Colonic mucosa (tissue), 4 donors: ENCODE data around the gene PARD3B. TPM values are rescaled to one million over a fixed set of nuclear protein-coding genes. Genes with fewer than 3 reads are reported as not detected.

Experiments
- DNase-seq: peaks from one replicate; pipeline ENCODE4 v3.0.0-alpha.2; 2020
- H3K27ac ChIP-seq: fragments of 200-600 bp; one replicate; pipeline ENCODE4 v1.8.0; 2021
- H3K27me3 ChIP-seq: fragments of 200-600 bp; one replicate; pipeline ENCODE4 v1.8.0; 2021
- H3K36me3 ChIP-seq: fragments of 200-600 bp; one replicate; pipeline ENCODE4 v1.8.0; 2021
- H3K4me1 ChIP-seq: fragments of 200-600 bp; one replicate; pipeline ENCODE4 v1.8.0; 2021; ENCODE audit warnings: mild to moderate bottlenecking
- H3K4me3 ChIP-seq: fragments of 200-600 bp; one replicate; pipeline ENCODE4 v1.8.0; 2021
- H3K9ac ChIP-seq, 2 donors: one replicate each; pipeline ENCODE4 v1.7.0; 2013; ENCODE audit warnings: control low read depth in 2 of 2, low read depth in 2 of 2, low read length in 2 of 2
- H3K9me3 ChIP-seq: fragments of 200-600 bp; one replicate; pipeline ENCODE4 v1.8.0; 2021
- intact Hi-C: fragments of 100-400 bp; cut with DNase I; formaldehyde crosslinking; loops from one replicate; pipeline ENCODE4 v1.14.1; 2022
- total RNA-seq, 2 donors: library from RNA; stranded (reverse); fragmentation: NEBNext Ultra II Directional in 1 of 2; extraction: Animal tissue kit (Norgen Biotek cat#: 25700) in 1 of 2; gene quantifications; one replicate each; pipeline ENCODE4 v1.2.1, GENCODE V29; 2021
- TF ChIP-seq, protein P1 (sequence below): fragments of 200-600 bp; IDR thresholded peaks from one replicate; pipeline ENCODE4 v1.8.0; 2022; ENCODE audit warnings: antibody characterized with exemption, mild to moderate bottlenecking
- donor health status: healthy.
- donor health status: DM: no; HTN: no; CAD: no.
- donor health status: DM: no; HTN: no; CAD: no.

The PARD3B gene
- total RNA-seq, 2 donors from 2014 or later: 20.0 to 24.2 TPM

GRCh38 chr2:204705243-204705932, 160.1 kb downstream of the PARD3B start:
- no peak for DNase-seq
- H3K4me1 ChIP-seq: no peaks in the 10 kb centered on the region
- no peak overlapping the region for H3K4me3 ChIP-seq
- H3K27ac ChIP-seq: no peak overlapping the region
- no peaks in the 10 kb centered on the region for H3K36me3 ChIP-seq
- intact Hi-C loops: no loop called here
- H3K9me3 ChIP-seq: no peaks in the 10 kb centered on the region
- no peaks in the 10 kb centered on the region for H3K27me3 ChIP-seq
- TF ChIP-seq, protein P1, sequence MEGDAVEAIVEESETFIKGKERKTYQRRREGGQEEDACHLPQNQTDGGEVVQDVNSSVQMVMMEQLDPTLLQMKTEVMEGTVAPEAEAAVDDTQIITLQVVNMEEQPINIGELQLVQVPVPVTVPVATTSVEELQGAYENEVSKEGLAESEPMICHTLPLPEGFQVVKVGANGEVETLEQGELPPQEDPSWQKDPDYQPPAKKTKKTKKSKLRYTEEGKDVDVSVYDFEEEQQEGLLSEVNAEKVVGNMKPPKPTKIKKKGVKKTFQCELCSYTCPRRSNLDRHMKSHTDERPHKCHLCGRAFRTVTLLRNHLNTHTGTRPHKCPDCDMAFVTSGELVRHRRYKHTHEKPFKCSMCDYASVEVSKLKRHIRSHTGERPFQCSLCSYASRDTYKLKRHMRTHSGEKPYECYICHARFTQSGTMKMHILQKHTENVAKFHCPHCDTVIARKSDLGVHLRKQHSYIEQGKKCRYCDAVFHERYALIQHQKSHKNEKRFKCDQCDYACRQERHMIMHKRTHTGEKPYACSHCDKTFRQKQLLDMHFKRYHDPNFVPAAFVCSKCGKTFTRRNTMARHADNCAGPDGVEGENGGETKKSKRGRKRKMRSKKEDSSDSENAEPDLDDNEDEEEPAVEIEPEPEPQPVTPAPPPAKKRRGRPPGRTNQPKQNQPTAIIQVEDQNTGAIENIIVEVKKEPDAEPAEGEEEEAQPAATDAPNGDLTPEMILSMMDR: no peak
- no peak overlapping the region for H3K9ac ChIP-seq

DNA sequence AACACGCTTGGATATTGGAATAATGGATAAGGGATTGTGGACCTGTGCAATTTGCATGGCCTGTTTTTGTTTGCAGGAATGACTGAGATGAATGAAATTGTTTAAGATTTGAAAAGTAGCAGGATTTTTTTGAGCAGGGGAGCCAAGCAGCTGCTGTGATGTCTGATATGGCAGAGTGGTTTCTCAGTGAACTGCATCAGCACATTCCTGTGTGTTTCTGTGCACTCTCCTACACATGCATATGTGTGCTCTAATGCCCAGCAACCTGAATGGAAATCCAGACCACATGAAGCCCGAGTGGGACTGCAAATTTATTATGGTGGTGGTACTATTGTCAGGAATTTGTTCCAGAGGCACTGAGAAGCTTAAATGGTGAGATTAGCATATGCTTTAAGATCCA, 161.7 kb downstream of the PARD3B start:
- no peaks in the 10 kb centered on the region for H3K36me3 ChIP-seq
- no peak overlapping the region for H3K4me3 ChIP-seq
- H3K9ac ChIP-seq: no peak overlapping the region
- TF ChIP-seq, protein P1: no peak
- no peaks in the 10 kb centered on the region for H3K4me1 ChIP-seq
- intact Hi-C loops: no loop called here
- H3K9me3 ChIP-seq: no peaks in the 10 kb centered on the region
- H3K27ac ChIP-seq: no peak overlapping the region
- DNase-seq: no peak
- no peaks in the 10 kb centered on the region for H3K27me3 ChIP-seq

DNA sequence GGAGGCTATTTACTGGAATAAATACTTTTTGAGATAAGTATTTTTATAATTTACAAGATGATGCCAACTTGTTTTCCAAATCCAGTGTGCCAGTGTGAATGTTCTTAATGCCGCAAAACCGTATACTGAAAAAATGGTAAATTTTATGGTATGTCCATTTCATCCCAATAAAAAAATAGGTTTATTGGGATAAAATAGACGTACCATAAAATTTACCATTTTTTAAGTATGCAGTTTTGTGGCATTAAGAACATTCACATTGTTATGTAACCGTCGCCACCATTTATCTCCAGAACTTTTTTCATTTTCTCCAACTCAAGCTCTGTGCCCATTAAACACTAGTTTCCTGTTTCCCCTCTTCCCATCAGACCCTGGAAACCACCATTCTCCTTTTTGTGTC, 167.9 kb downstream of the PARD3B start:
- H3K27me3 ChIP-seq: no peaks in the 10 kb centered on the region
- TF ChIP-seq, protein P1: no peak
- H3K4me3 ChIP-seq: no peak overlapping the region
- H3K27ac ChIP-seq: no peak overlapping the region
- peaks cover 3% of the 10 kb centered on the region for H3K4me1 ChIP-seq
- H3K36me3 ChIP-seq: no peaks in the 10 kb centered on the region
- intact Hi-C loops: no loop called here
- H3K9ac ChIP-seq: no peak overlapping the region
- no peak for DNase-seq
- H3K9me3 ChIP-seq: no peaks in the 10 kb centered on the region

- no peak for DNase-seq
- no peak overlapping the region for H3K4me3 ChIP-seq
- H3K4me1 ChIP-seq: peaks cover 3% of the 10 kb centered on the region
- no peak overlapping the region for H3K27ac ChIP-seq
- no peaks in the 10 kb centered on the region for H3K9me3 ChIP-seq
- no peaks in the 10 kb centered on the region for H3K36me3 ChIP-seq
- TF ChIP-seq, protein P1: no peak
- intact Hi-C loops: no loop called here
- no peak overlapping the region for H3K9ac ChIP-seq
- H3K27me3 ChIP-seq: no peaks in the 10 kb centered on the region
Observed at GRCh38 chr2:204715361-204715760, 170.1 kb downstream of the PARD3B start.

DNA sequence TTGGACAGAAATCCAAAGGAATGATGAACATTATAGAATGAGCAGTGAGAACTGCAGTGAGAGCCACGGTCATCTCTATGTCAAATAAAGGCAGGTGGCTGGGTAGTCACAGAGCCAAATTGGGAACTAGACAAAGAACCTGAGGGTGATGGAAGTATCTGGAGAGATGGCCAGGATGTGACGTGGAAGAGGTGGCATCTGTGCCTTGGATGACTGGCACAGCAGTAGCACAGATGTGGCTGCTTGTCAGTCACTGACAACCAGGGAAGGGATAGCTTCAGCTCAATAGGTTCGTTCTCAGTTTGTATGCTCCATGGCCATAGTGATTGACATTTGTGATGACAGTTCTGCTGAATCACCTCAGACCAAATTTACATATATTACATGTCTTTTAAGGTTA, 172.3 kb downstream of the PARD3B start:
- intact Hi-C loops: no loop called here
- H3K27ac ChIP-seq: no peak overlapping the region
- TF ChIP-seq, protein P1: no peak
- H3K4me3 ChIP-seq: no peak overlapping the region
- peaks cover 3% of the 10 kb centered on the region for H3K4me1 ChIP-seq
- H3K27me3 ChIP-seq: no peaks in the 10 kb centered on the region
- no peak for DNase-seq
- H3K9me3 ChIP-seq: no peaks in the 10 kb centered on the region
- H3K36me3 ChIP-seq: no peaks in the 10 kb centered on the region
- no peak overlapping the region for H3K9ac ChIP-seq
